Breast epithelium (tissue), 4 donors: ENCODE data around the gene CCDC85A. TPM values are rescaled to one million over a fixed set of nuclear protein-coding genes. Genes with fewer than 3 reads are reported as not detected.
A peak's percentile ranks its signal among the peaks of the same experiment; 100 is the strongest.

ENCODE experiments used
- DNase-seq, 2 donors: peaks; one replicate each; pipeline ENCODE4 v3.0.0-alpha.2; 2019; ENCODE audit warnings: low spot score in 2 of 2
- H3K27ac ChIP-seq, 2 donors: fragments of 200-600 bp; sonication (generic) in 1 of 2; one replicate each; pipeline ENCODE4 v1.5.1; 2016 to 2019; ENCODE audit warnings: mild to moderate bottlenecking in 1 of 2
- H3K27me3 ChIP-seq, 2 donors: fragments of 200-600 bp; sonication (generic) in 1 of 2; one replicate each; pipeline versions ENCODE4 v1.5.1 to v1.6.0; 2017 to 2019; ENCODE audit warnings: control low read depth in 1 of 2, mild to moderate bottlenecking in 1 of 2
- H3K36me3 ChIP-seq: fragments of 200-600 bp; one replicate; pipeline ENCODE4 v1.5.1; 2019
- H3K4me1 ChIP-seq, 2 donors: fragments of 200-600 bp; sonication (generic); one replicate each; pipeline ENCODE4 v1.5.1; 2016 to 2019; ENCODE audit warnings: control low read depth in 1 of 2
- H3K4me3 ChIP-seq, 3 donors: fragments of 200-600 bp; sonication (generic); 1 replicate in 2 of 3; 2 replicates in 1 of 3; pipeline ENCODE4 v1.5.1; 2016 to 2019; ENCODE audit warnings: mild to moderate bottlenecking in 3 of 3, moderate library complexity in 2 of 3
- H3K9me3 ChIP-seq, 2 donors: fragments of 200-600 bp; sonication (generic) in 1 of 2; one replicate each; pipeline ENCODE4 v1.5.1; 2016 to 2019; ENCODE audit warnings: control low read depth in 1 of 2
- CTCF ChIP-seq, 3 donors: fragments of 450-650 bp; IDR thresholded peaks; one replicate each; pipeline ENCODE4 v1.5.1; 2016 to 2017; ENCODE audit warnings: antibody characterized with exemption in 3 of 3, mild to moderate bottlenecking in 3 of 3, moderate library complexity in 3 of 3
- POLR2A ChIP-seq: fragments of 450-650 bp; IDR thresholded peaks from one replicate; pipeline ENCODE4 v1.6.1; 2016; ENCODE audit warnings: antibody characterized with exemption, mild to moderate bottlenecking, moderate library complexity
- POLR2AphosphoS5 ChIP-seq, 3 donors: sonication (generic); formaldehyde crosslinking; IDR thresholded peaks; one replicate each; pipeline ENCODE4 v1.6.1; 2017; ENCODE audit warnings: antibody characterized with exemption in 3 of 3
- intact Hi-C: fragments of 100-400 bp; cut with DNase I; formaldehyde crosslinking; loops from one replicate; pipeline ENCODE4 v1.15.1; 2023; ENCODE audit warnings: low total_unique reads
- total RNA-seq, 3 donors: library from RNA; depleted of rRNA; stranded (reverse); fragments of >200 nt; gene quantifications; one replicate each; pipeline ENCODE4 v1.1.0, GENCODE V29; 2016

The CCDC85A gene
- total RNA-seq, 3 donors from 2014 or later = 3.1 to 11.5 (median 7.5) TPM

GRCh38 chr2:56299171-56299691 is 115.4 kb downstream of the CCDC85A start:
- H3K9me3 ChIP-seq = no peaks in the 10 kb centered on the region
- H3K27ac ChIP-seq = no peak overlapping the region
- no peak overlapping the region for H3K4me3 ChIP-seq
- intact Hi-C loops = no loop called here
- H3K36me3 ChIP-seq = no peaks in the 10 kb centered on the region
- TF ChIP-seq POLR2AphosphoS5 (IDR thresholded peaks at IDR 0.05) (no peak), POLR2A (no peak), CTCF (IDR thresholded peaks at IDR 0.05) (no peak)
- no peak for DNase-seq
- no peaks in the 10 kb centered on the region for H3K4me1 ChIP-seq
- H3K27me3 ChIP-seq = no peaks in the 10 kb centered on the region

GRCh38 chr2:56309626-56310170 is 125.9 kb downstream of the CCDC85A start:
- H3K36me3 ChIP-seq = no peaks in the 10 kb centered on the region
- TF ChIP-seq POLR2A (no peak), CTCF (IDR thresholded peaks at IDR 0.05) (no peak), POLR2AphosphoS5 (IDR thresholded peaks at IDR 0.05) (no peak)
- no peak overlapping the region for H3K27ac ChIP-seq
- intact Hi-C loops = no loop called here
- H3K4me1 ChIP-seq = no peaks in the 10 kb centered on the region
- no peak for DNase-seq
- no peak overlapping the region for H3K4me3 ChIP-seq
- H3K27me3 ChIP-seq = no peaks in the 10 kb centered on the region
- H3K9me3 ChIP-seq = no peaks in the 10 kb centered on the region

- peak overlapping the region in 1 of 2 donors; percentile 13 for H3K27ac ChIP-seq
- H3K36me3 ChIP-seq = no peaks in the 10 kb centered on the region
- no peaks in the 10 kb centered on the region for H3K9me3 ChIP-seq
- DNase-seq = no peak
- TF ChIP-seq CTCF (IDR thresholded peaks at IDR 0.05) = no peak
- TF ChIP-seq POLR2A = no peak
- no peak for TF ChIP-seq POLR2AphosphoS5 (IDR thresholded peaks at IDR 0.05)
- no peak overlapping the region for H3K4me3 ChIP-seq
- H3K27me3 ChIP-seq = no peaks in the 10 kb centered on the region
- intact Hi-C loops = no loop called here
- no peaks in the 10 kb centered on the region for H3K4me1 ChIP-seq
These were observed 129.7 kb downstream of the CCDC85A start for GRCh38 chr2:56313500-56313921.

- DNase-seq = no peak
- intact Hi-C loops = no loop called here
- no peaks in the 10 kb centered on the region for H3K4me1 ChIP-seq
- no peaks in the 10 kb centered on the region for H3K9me3 ChIP-seq
- H3K27me3 ChIP-seq = no peaks in the 10 kb centered on the region
- TF ChIP-seq CTCF (IDR thresholded peaks at IDR 0.05) (no peak), POLR2A (no peak), POLR2AphosphoS5 (IDR thresholded peaks at IDR 0.05) (no peak)
- H3K27ac ChIP-seq = no peak overlapping the region
- no peak overlapping the region for H3K4me3 ChIP-seq
- no peaks in the 10 kb centered on the region for H3K36me3 ChIP-seq
These were observed 130.6 kb downstream of the CCDC85A start for GRCh38 chr2:56314371-56314770.

GRCh38 chr2:56314796-56315195 is 131.0 kb downstream of the CCDC85A start:
- TF ChIP-seq POLR2A = no peak
- no peak for TF ChIP-seq POLR2AphosphoS5 (IDR thresholded peaks at IDR 0.05)
- TF ChIP-seq CTCF (IDR thresholded peaks at IDR 0.05) = no peak

More at GRCh38 chr2:56314796-56315195, 131.0 kb downstream of the CCDC85A start:
- Histone ChIP-seq H3K9me3 (no peaks in the 10 kb centered on the region), H3K27ac (peak overlapping the region in 1 of 2 donors; percentile 27), H3K4me3 (no peak overlapping the region), H3K4me1 (no peaks in the 10 kb centered on the region), H3K27me3 (no peaks in the 10 kb centered on the region), H3K36me3 (no peaks in the 10 kb centered on the region)
- intact Hi-C loops = no loop called here
- DNase-seq = no peak
